Measurements from ENCODE around the gene NTSR2.

DNA sequence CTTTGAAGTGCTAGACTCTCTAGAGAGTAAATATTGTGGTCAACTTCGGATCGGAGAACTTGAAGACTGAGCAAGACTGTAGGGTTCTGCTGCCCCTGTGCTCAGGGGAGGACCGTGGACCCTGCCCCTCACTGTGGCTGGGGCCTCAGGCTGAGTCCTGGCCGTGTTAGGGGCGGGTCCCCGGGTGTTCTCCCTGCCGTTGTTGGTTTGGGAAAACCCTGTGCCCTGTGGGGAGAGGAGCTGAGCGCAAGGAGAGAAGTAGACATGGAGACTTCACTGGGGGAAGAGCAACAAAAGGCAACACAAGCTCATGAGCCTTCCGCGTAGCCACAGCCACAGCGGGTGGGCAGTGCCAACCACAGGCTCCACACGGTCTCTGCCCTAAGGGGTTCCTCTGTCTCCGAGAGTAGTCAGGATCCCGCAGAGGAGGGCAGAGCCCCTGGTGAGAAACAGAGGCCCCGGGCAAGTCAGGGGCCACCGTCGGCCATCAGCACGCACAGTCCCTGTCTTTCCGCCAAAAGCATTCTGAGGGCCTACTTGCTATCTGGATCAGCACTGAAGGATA lies 53.1 kb downstream of the NTSR2 start:
- no peak for TF ChIP-seq POLR2AphosphoS5 (IDR thresholded peaks at IDR 0.05; ENCODE audit: low read depth, low read length)
- no peak for TF ChIP-seq TAF1 (IDR thresholded peaks at IDR 0.05; ENCODE audit: borderline replicate concordance, low read depth, low read length)
- no peak for TF ChIP-seq POLR2A (IDR thresholded peaks at IDR 0.05; ENCODE audit: low read depth, low read length)
